Mucosa of stomach (tissue), 1 donor: ENCODE results near the gene SPDYE18.
"Not testable (repeated sequence)": the region's sequence is repeated elsewhere in the genome, so short reads cannot be mapped to it uniquely, and the experiment has no call there.

Experiments used
- H3K27me3 ChIP-seq: one replicate; pipeline ENCODE4 v1.7.0; 2013; ENCODE audit warnings: mild to moderate bottlenecking, low read length; ENCODE audit not compliant: control insufficient read depth, insufficient read depth
- H3K36me3 ChIP-seq: one replicate; pipeline ENCODE4 v1.7.0; 2013; ENCODE audit warnings: low read length; ENCODE audit not compliant: control insufficient read depth, insufficient read depth
- H3K4me1 ChIP-seq: one replicate; pipeline ENCODE4 v1.7.0; 2013; ENCODE audit warnings: mild to moderate bottlenecking, low read length; ENCODE audit not compliant: control insufficient read depth, insufficient read depth
- H3K4me3 ChIP-seq: one replicate; pipeline ENCODE4 v1.7.0; 2013; ENCODE audit warnings: low read length
- H3K9ac ChIP-seq: one replicate; pipeline ENCODE4 v1.7.0; 2013; ENCODE audit warnings: mild to moderate bottlenecking, low read length, moderate library complexity
- H3K9me3 ChIP-seq: one replicate; pipeline ENCODE4 v1.7.0; 2013; ENCODE audit warnings: mild to moderate bottlenecking, low read length, moderate library complexity; ENCODE audit not compliant: control insufficient read depth
- donor health status: Pancreatic carcinoma.

Gene SPDYE18

GRCh38 chr7:77074786-77075396 is 12.5 kb upstream of the SPDYE18 start:
- not testable (repeated sequence) for H3K4me1 ChIP-seq, H3K9ac ChIP-seq, H3K9me3 ChIP-seq, H3K36me3 ChIP-seq, H3K4me3 ChIP-seq, H3K27me3 ChIP-seq

- H3K4me3 ChIP-seq, H3K9ac ChIP-seq, H3K36me3 ChIP-seq, H3K27me3 ChIP-seq, H3K9me3 ChIP-seq, H3K4me1 ChIP-seq: not testable (repeated sequence)
These were observed 8.8 kb upstream of the SPDYE18 start for GRCh38 chr7:77071108-77071507.

GRCh38 chr7:77065869-77066268 is 3.5 kb upstream of the SPDYE18 start:
- H3K36me3 ChIP-seq, H3K27me3 ChIP-seq, H3K9me3 ChIP-seq, H3K4me3 ChIP-seq, H3K4me1 ChIP-seq, H3K9ac ChIP-seq: not testable (repeated sequence)

GRCh38 chr7:77063732-77064131 is 1.4 kb upstream of the SPDYE18 start:
- not testable (repeated sequence) for H3K9me3 ChIP-seq, H3K4me3 ChIP-seq, H3K36me3 ChIP-seq, H3K27me3 ChIP-seq, H3K9ac ChIP-seq, H3K4me1 ChIP-seq

- not testable (repeated sequence) for H3K4me1 ChIP-seq, H3K9me3 ChIP-seq, H3K27me3 ChIP-seq, H3K4me3 ChIP-seq, H3K36me3 ChIP-seq, H3K9ac ChIP-seq
These were observed 30.1 kb downstream of the SPDYE18 start, which contains the start of gene SPDYE17 for GRCh38 chr7:77032261-77032660. Gene SPDYE17, minus strand, starts transcription at chr7:77032361. Its CDS starts 1,791 bp downstream, at chr7:77030570.

- H3K4me1 ChIP-seq, H3K27me3 ChIP-seq, H3K9me3 ChIP-seq, H3K4me3 ChIP-seq, H3K9ac ChIP-seq, H3K36me3 ChIP-seq: not testable (repeated sequence)
These were observed 36.0 kb downstream of the SPDYE18 start for GRCh38 chr7:77026349-77026748.

- not testable (repeated sequence) for H3K9ac ChIP-seq, H3K4me3 ChIP-seq, H3K27me3 ChIP-seq, H3K36me3 ChIP-seq, H3K9me3 ChIP-seq
- H3K4me1 ChIP-seq: peaks cover 12% of the 10 kb centered on the region
These were observed 52.2 kb downstream of the SPDYE18 start for GRCh38 chr7:77010074-77010680.

- not testable (repeated sequence) for H3K9me3 ChIP-seq, H3K36me3 ChIP-seq, H3K4me3 ChIP-seq, H3K9ac ChIP-seq, H3K27me3 ChIP-seq
- peaks cover 12% of the 10 kb centered on the region for H3K4me1 ChIP-seq
These were observed 54.4 kb downstream of the SPDYE18 start for GRCh38 chr7:77008000-77008399.

- H3K36me3 ChIP-seq, H3K27me3 ChIP-seq, H3K9me3 ChIP-seq, H3K9ac ChIP-seq, H3K4me3 ChIP-seq: not testable (repeated sequence)
- peaks cover 12% of the 10 kb centered on the region for H3K4me1 ChIP-seq
These were observed 55.9 kb downstream of the SPDYE18 start for GRCh38 chr7:77006127-77007110.

- not testable (repeated sequence) for H3K9ac ChIP-seq, H3K27me3 ChIP-seq, H3K9me3 ChIP-seq, H3K4me3 ChIP-seq, H3K36me3 ChIP-seq
- H3K4me1 ChIP-seq: peaks cover 12% of the 10 kb centered on the region
These were observed 56.8 kb downstream of the SPDYE18 start for GRCh38 chr7:77005461-77006057.

GRCh38 chr7:77004151-77004550 is 58.2 kb downstream of the SPDYE18 start:
- H3K27me3 ChIP-seq, H3K9me3 ChIP-seq, H3K36me3 ChIP-seq, H3K9ac ChIP-seq, H3K4me3 ChIP-seq: not testable (repeated sequence)
- H3K4me1 ChIP-seq: peaks cover 12% of the 10 kb centered on the region

GRCh38 chr7:77003241-77003640 is 59.1 kb downstream of the SPDYE18 start:
- not testable (repeated sequence) for H3K9ac ChIP-seq, H3K27me3 ChIP-seq, H3K36me3 ChIP-seq, H3K9me3 ChIP-seq, H3K4me3 ChIP-seq
- peaks cover 17% of the 10 kb centered on the region for H3K4me1 ChIP-seq
